ENCODE data around the gene B4GALT4. TPM values are rescaled to one million over a fixed set of nuclear protein-coding genes. Genes with fewer than 3 reads are reported as not detected.
A peak's percentile ranks its signal among the peaks of the same experiment; 100 is the strongest.

The B4GALT4 gene
- total RNA-seq, 2 donors from 2014 or later: 12.5 to 14.8 TPM

DNA sequence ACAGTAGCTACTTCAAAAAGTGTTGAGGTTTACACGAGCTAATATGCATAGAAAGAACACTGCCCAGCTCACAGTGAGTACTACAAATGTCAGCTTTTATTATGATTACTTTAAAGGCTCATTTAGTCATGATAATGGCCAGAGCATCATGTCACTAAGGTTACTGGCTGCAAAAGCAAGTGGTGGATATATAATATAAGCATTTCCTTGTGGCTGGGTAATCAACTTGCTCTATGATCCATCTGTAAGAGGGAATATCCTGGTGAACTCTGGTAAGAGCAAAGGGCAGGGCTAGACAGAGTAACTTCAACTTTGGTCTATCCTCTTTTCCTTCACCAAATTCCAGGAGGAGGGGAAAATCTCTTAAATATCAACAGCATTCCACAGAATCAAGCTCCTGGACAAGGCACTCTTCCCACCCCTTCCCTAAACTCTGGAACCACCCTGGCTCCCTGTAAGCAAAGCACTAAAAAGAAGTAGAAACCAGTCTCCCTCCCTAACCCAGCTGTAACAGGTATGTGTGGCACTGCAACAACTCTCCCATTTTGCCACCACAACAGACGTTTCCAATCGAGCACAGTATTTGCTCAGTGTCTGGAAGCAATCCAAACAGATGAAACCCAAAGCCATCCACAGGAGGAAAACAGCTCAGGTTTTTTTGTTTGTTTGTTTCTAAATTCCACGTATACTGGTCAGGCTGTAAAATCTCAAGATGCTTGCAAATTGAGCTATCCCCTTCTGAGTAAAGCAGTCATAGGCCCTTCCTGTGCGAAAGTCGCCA is 13.4 kb downstream of the B4GALT4 start:
- no peak for ATAC-seq
- TF ChIP-seq CTCF (IDR thresholded peaks at IDR 0.05) (no peak), POLR2A (IDR thresholded peaks at IDR 0.05) (no peak)
- Histone ChIP-seq H3K27ac (peak overlapping the region in 1 of 4 donors; percentile 13), H3K4me3 (no peak overlapping the region), H3K36me3 (replicated peaks in 1 of 2; ENCODE audit: insufficient read depth in 1 of 2, low read depth in 2 of 2) (peaks cover 6 to 13% of the 10 kb centered on the region in 2 donors), H3K27me3 (no peaks in the 10 kb centered on the region), H3K9me3 (no peaks in the 10 kb centered on the region), H3K4me1 (peaks cover 7% of the 10 kb centered on the region)
- intact Hi-C loops (cut with DNase I): no loop called here
- no peak for DNase-seq
- WGBS, 2 donors: 51 to 55% methylated on average over 6 of the region's 6 CpGs

DNA sequence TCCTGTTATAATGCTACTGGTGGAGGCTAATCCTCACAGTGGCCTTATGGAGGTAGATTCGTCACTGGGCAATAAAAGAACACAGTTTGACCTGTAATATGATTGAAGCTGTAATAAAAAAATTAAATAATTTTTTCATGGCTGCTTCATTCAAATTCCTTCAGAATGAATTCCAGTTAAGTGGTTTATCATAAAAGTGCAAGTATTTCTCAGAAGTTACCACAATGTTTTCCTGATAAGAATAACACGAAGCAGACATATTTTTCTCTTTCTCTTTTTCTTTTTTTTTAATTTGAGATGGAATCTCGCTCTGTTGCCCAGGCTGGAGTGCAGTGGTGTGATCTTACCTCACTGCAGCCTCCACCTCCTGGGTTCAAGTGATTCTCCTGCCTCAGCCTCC is 15.6 kb downstream of the B4GALT4 start:
- Histone ChIP-seq H3K4me1 (peaks cover 15% of the 10 kb centered on the region), H3K27me3 (no peaks in the 10 kb centered on the region), H3K36me3 (replicated peaks in 1 of 2; ENCODE audit: insufficient read depth in 1 of 2, low read depth in 2 of 2) (peaks cover 4 to 12% of the 10 kb centered on the region in 2 donors), H3K27ac (no peak overlapping the region), H3K4me3 (no peak overlapping the region), H3K9me3 (no peaks in the 10 kb centered on the region)
- ATAC-seq (no peak), DNase-seq (no peak)
- TF ChIP-seq CTCF (IDR thresholded peaks at IDR 0.05) (no peak), POLR2A (IDR thresholded peaks at IDR 0.05) (no peak)
- 71 to 72% methylated on average over 3 of the region's 3 CpGs for WGBS, 2 donors
- intact Hi-C loops (cut with DNase I): no loop called here

- 94 to 95% methylated on average over 5 of the region's 5 CpGs for WGBS, 2 donors
- ATAC-seq (no peak), DNase-seq (no peak)
- intact Hi-C loops (cut with DNase I): no loop called here
- peaks cover 19% of the 10 kb centered on the region for H3K4me1 ChIP-seq
- no peaks in the 10 kb centered on the region for H3K9me3 ChIP-seq
- no peak overlapping the region for H3K27ac ChIP-seq
- peaks cover 0 to 9% of the 10 kb centered on the region in 2 donors for H3K36me3 ChIP-seq (replicated peaks in 1 of 2; ENCODE audit: insufficient read depth in 1 of 2, low read depth in 2 of 2)
- no peaks in the 10 kb centered on the region for H3K27me3 ChIP-seq
- TF ChIP-seq POLR2A (IDR thresholded peaks at IDR 0.05) (no peak), CTCF (IDR thresholded peaks at IDR 0.05) (no peak)
- H3K4me3 ChIP-seq: no peak overlapping the region
Observed at GRCh38 chr3:119223511-119223910, 17.2 kb downstream of the B4GALT4 start.

- intact Hi-C loops (cut with DNase I): no loop called here
- H3K4me3 ChIP-seq: no peak overlapping the region
- 91 to 94% methylated on average over 7 of the region's 7 CpGs for WGBS, 2 donors
- ATAC-seq (no peak), DNase-seq (no peak)
- no peaks in the 10 kb centered on the region for H3K9me3 ChIP-seq
- peaks cover 0 to 9% of the 10 kb centered on the region in 2 donors for H3K36me3 ChIP-seq (replicated peaks in 1 of 2; ENCODE audit: insufficient read depth in 1 of 2, low read depth in 2 of 2)
- H3K4me1 ChIP-seq: peaks cover 14% of the 10 kb centered on the region
- H3K27ac ChIP-seq: no peak overlapping the region
- no peaks in the 10 kb centered on the region for H3K27me3 ChIP-seq
- TF ChIP-seq CTCF (IDR thresholded peaks at IDR 0.05) (no peak), POLR2A (IDR thresholded peaks at IDR 0.05) (no peak)
Observed at GRCh38 chr3:119222391-119222790, 18.3 kb downstream of the B4GALT4 start.
